ENCODE results near the gene MGAT4C.

DNA sequence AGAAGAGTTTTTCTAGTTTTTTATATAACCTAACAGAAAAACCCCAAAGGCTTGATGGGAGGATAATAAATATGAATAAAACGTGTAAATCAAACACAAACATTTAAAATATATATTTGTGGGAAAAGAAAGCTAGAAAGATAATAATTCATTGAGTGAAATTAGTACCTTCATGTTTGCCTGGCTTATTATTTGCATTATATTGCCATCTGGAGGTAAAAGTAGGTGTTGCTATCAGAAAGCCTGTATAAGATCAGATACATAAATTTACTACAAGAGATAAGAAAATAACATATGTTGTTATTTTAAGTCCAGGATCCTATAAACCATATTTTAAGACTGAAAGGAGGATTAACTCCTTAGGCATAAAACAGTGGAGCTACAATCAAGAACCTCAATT is 304.4 kb downstream of the MGAT4C start:
- TF ChIP-seq, protein P1, sequence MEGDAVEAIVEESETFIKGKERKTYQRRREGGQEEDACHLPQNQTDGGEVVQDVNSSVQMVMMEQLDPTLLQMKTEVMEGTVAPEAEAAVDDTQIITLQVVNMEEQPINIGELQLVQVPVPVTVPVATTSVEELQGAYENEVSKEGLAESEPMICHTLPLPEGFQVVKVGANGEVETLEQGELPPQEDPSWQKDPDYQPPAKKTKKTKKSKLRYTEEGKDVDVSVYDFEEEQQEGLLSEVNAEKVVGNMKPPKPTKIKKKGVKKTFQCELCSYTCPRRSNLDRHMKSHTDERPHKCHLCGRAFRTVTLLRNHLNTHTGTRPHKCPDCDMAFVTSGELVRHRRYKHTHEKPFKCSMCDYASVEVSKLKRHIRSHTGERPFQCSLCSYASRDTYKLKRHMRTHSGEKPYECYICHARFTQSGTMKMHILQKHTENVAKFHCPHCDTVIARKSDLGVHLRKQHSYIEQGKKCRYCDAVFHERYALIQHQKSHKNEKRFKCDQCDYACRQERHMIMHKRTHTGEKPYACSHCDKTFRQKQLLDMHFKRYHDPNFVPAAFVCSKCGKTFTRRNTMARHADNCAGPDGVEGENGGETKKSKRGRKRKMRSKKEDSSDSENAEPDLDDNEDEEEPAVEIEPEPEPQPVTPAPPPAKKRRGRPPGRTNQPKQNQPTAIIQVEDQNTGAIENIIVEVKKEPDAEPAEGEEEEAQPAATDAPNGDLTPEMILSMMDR (IDR thresholded peaks at IDR 0.05; ENCODE audit: insufficient read depth, low read depth, low read length), result peak; percentile 49
- no peak for TF ChIP-seq EZH2 (IDR thresholded peaks at IDR 0.05; ENCODE audit: insufficient read depth, low read length)

Measured in astrocyte (in vitro differentiated cells and primary cell).